ENCODE data around the gene HHIP. TPM values are rescaled to one million over a fixed set of nuclear protein-coding genes. Genes with fewer than 3 reads are reported as not detected.

Gene HHIP
- total RNA-seq, result 90.9 and 127 TPM in 2 replicates

GRCh38 chr4:144645631-144646522 is at the start of gene HHIP:
Gene HHIP, plus strand, starts transcription at chr4:144646156. Its CDS starts 520 bp downstream, at chr4:144646676.
- DNase-seq (ENCODE audit: low read depth in 2 of 2), result peak in 1 of 2 donors; percentile 91

- no peak for DNase-seq (ENCODE audit: low read depth in 2 of 2)
These were observed 48.8 kb upstream of the HHIP start for GRCh38 chr4:144597171-144597570.

GRCh38 chr4:144599621-144600020 is 46.3 kb upstream of the HHIP start:
- DNase-seq (ENCODE audit: low read depth in 2 of 2), result peak in 1 of 2 donors; percentile 30

- peak in 1 of 2 donors; percentile 34 for DNase-seq (ENCODE audit: low read depth in 2 of 2)
These were observed 34.1 kb upstream of the HHIP start for GRCh38 chr4:144611850-144612249.

GRCh38 chr4:144614850-144615585 is 30.9 kb upstream of the HHIP start:
- DNase-seq (ENCODE audit: low read depth in 2 of 2), result peak in 1 of 2 donors; percentile 44

GRCh38 chr4:144621681-144622080 is 24.3 kb upstream of the HHIP start:
- no peak for DNase-seq (ENCODE audit: low read depth in 2 of 2)

- DNase-seq (ENCODE audit: low read depth in 2 of 2), result peak; percentile 80 to 94
These were observed 18.3 kb upstream of the HHIP start for GRCh38 chr4:144627663-144628076.

- no peak for DNase-seq (ENCODE audit: low read depth in 2 of 2)
These were observed 12.7 kb upstream of the HHIP start for GRCh38 chr4:144633215-144633614.

GRCh38 chr4:144634978-144635747 is 10.8 kb upstream of the HHIP start:
- peak in 1 of 2 donors; percentile 65 for DNase-seq (ENCODE audit: low read depth in 2 of 2)

- DNase-seq (ENCODE audit: low read depth in 2 of 2), result peak in 1 of 2 donors; percentile 50
These were observed 1.4 kb upstream of the HHIP start for GRCh38 chr4:144644368-144645101.

GRCh38 chr4:144645102-144645630 is 790 bp upstream of the HHIP start:
- DNase-seq (ENCODE audit: low read depth in 2 of 2), result peak in 1 of 2 donors; percentile 52

GRCh38 chr4:144646523-144647094 is 653 bp downstream of the HHIP start:
- DNase-seq (ENCODE audit: low read depth in 2 of 2), result peak in 1 of 2 donors; percentile 58

GRCh38 chr4:144647095-144647561 is 1.2 kb downstream of the HHIP start:
- DNase-seq (ENCODE audit: low read depth in 2 of 2), result peak in 1 of 2 donors; percentile 65

- DNase-seq (ENCODE audit: low read depth in 2 of 2), result no peak
These were observed 1.6 kb downstream of the HHIP start for GRCh38 chr4:144647590-144647989.

- peak in 1 of 2 donors; percentile 26 for DNase-seq (ENCODE audit: low read depth in 2 of 2)
These were observed 2.1 kb downstream of the HHIP start for GRCh38 chr4:144648042-144648441.

GRCh38 chr4:144649646-144650045 is 3.7 kb downstream of the HHIP start:
- peak in 1 of 2 donors; percentile 53 for DNase-seq (ENCODE audit: low read depth in 2 of 2)

GRCh38 chr4:144650311-144651005 is 4.5 kb downstream of the HHIP start:
- peak in 1 of 2 donors; percentile 39 for DNase-seq (ENCODE audit: low read depth in 2 of 2)

- no peak for DNase-seq (ENCODE audit: low read depth in 2 of 2)
These were observed 8.0 kb downstream of the HHIP start for GRCh38 chr4:144653781-144654545.

- DNase-seq (ENCODE audit: low read depth in 2 of 2), result no peak
These were observed 9.5 kb downstream of the HHIP start for GRCh38 chr4:144655491-144655890.
